GM23338 (cell line): ENCODE results near the gene GRM5. TPM values are rescaled to one million over a fixed set of nuclear protein-coding genes. Genes with fewer than 3 reads are reported as not detected.
"Not testable (repeated sequence)": the region's sequence is repeated elsewhere in the genome, so short reads cannot be mapped to it uniquely, and the experiment has no call there.

Source experiments
- ATAC-seq: fragments of 200-7000 bp; cut with Tn5 transposase; 3 replicates; pipeline ENCODE4 v1.9.1; 2020
- DNase-seq: peaks from one replicate; pipeline ENCODE4 v3.0.0-alpha.2; 2015; ENCODE audit warnings: low spot score
- H2AFZ ChIP-seq: fragments of 200-600 bp; sonication (generic); 2 replicates; pipeline ENCODE4 v1.8.0; 2016; ENCODE audit warnings: antibody characterized with exemption, mild to moderate bottlenecking, moderate library complexity
- H3F3A ChIP-seq: fragments of 200-600 bp; sonication (generic); replicated peaks from 2 replicates; pipeline ENCODE4 v1.8.0; 2017; ENCODE audit warnings: antibody characterized with exemption, mixed run types, low read depth
- H3K27ac ChIP-seq: fragments of 200-600 bp; sonication (generic); 2 replicates; pipeline ENCODE4 v1.6.1; 2016; ENCODE audit warnings: low read depth
- H3K27me3 ChIP-seq: fragments of 200-600 bp; sonication (generic); 2 replicates; pipeline ENCODE4 v1.8.0; 2016; ENCODE audit warnings: mild to moderate bottlenecking, mixed run types, moderate library complexity; ENCODE audit not compliant: insufficient read depth
- H3K36me3 ChIP-seq: fragments of 200-600 bp; sonication (generic); 2 replicates; pipeline ENCODE4 v1.8.0; 2016; ENCODE audit warnings: mild to moderate bottlenecking; ENCODE audit not compliant: insufficient read depth
- H3K4me1 ChIP-seq: fragments of 200-600 bp; sonication (generic); 2 replicates; pipeline ENCODE4 v1.8.0; 2016; ENCODE audit warnings: mild to moderate bottlenecking, moderate library complexity; ENCODE audit not compliant: insufficient read depth
- H3K4me2 ChIP-seq: fragments of 200-600 bp; sonication (generic); 2 replicates; pipeline ENCODE4 v1.7.1; 2017; ENCODE audit warnings: mixed run types
- H3K4me3 ChIP-seq: fragments of 200-600 bp; sonication (generic); 2 replicates; pipeline ENCODE4 v1.6.1; 2016; ENCODE audit warnings: mixed run types
- H3K79me2 ChIP-seq: fragments of 200-600 bp; sonication (generic); replicated peaks from 2 replicates; pipeline ENCODE4 v1.8.0; 2017; ENCODE audit warnings: mild to moderate bottlenecking; ENCODE audit not compliant: insufficient read depth
- H3K9me2 ChIP-seq: fragments of 200-600 bp; sonication (generic); 2 replicates; pipeline ENCODE4 v1.8.0; 2017; ENCODE audit not compliant: insufficient read depth
- H4K20me1 ChIP-seq: fragments of 200-600 bp; sonication (generic); replicated peaks from 2 replicates; pipeline ENCODE4 v1.8.0; 2017; ENCODE audit warnings: mild to moderate bottlenecking; ENCODE audit not compliant: insufficient read depth
- H3K27ac Mint-ChIP-seq: 2 replicates; pipeline ENCODE4 v1.8.0; 2020; ENCODE audit warnings: inconsistent platforms, mild to moderate bottlenecking, moderate library complexity, mixed read lengths
- H3K27me3 Mint-ChIP-seq: 3 replicates; pipeline ENCODE4 v1.8.0; 2022; ENCODE audit warnings: low read depth, mild to moderate bottlenecking, moderate library complexity, mixed read lengths, inconsistent platforms; ENCODE audit not compliant: insufficient read depth, poor library complexity
- H3K36me3 Mint-ChIP-seq: 3 replicates; pipeline ENCODE4 v1.8.0; 2021; ENCODE audit warnings: low read depth, mild to moderate bottlenecking, inconsistent platforms, moderate library complexity, mixed read lengths
- H3K4me1 Mint-ChIP-seq: 3 replicates; pipeline ENCODE4 v1.8.0; 2020; ENCODE audit warnings: mild to moderate bottlenecking, inconsistent platforms, mixed read lengths
- H3K4me3 Mint-ChIP-seq: 3 replicates; pipeline ENCODE4 v1.8.0; 2021; ENCODE audit warnings: moderate library complexity, mild to moderate bottlenecking, inconsistent platforms, mixed read lengths
- H3K9me3 Mint-ChIP-seq: 3 replicates; pipeline ENCODE4 v1.8.0; 2020; ENCODE audit warnings: moderate library complexity, mild to moderate bottlenecking, inconsistent platforms, mixed read lengths
- NANOG ChIP-seq: IDR thresholded peaks from 2 replicates; pipeline ENCODE4 v1.6.1; 2016; ENCODE audit warnings: antibody characterized with exemption, borderline replicate concordance
- ZNF114 ChIP-seq: fragments of 250-450 bp; sonication (Bioruptor Pico); IDR thresholded peaks from 2 replicates; pipeline ENCODE4 v1.5.0; 2020; ENCODE audit warnings: mild to moderate bottlenecking, moderate library complexity
- long read RNA-seq: library from polyadenylated mRNA; unstranded; transcript quantifications from one replicate; pipeline ENCODE4 v2.0.0, GENCODE V29; 2020; ENCODE audit not compliant: unreplicated experiment
- polyA plus RNA-seq: library from polyadenylated mRNA; unstranded; fragments of >200 nt; fragmentation: Nextera tagmentation; extraction: Ambion mirVana; gene quantifications from 2 replicates; pipeline ENCODE4 v1.2.1, GENCODE V29; 2016
- total RNA-seq: library from RNA; depleted of rRNA; stranded (reverse); fragments of >200 nt; shearing (Covaris generic); gene quantifications from 2 replicates; pipeline ENCODE4 v1.2.3, GENCODE V29; 2014; rRNA removed
- TF ChIP-seq, protein P1 (sequence below), 2 experiments: fragments of 200-600 bp in 1 of 2; sonication (generic) in 1 of 2; conservative IDR thresholded peaks; 2 replicates each; pipeline versions ENCODE4 v1.5.1 to v1.6.1; 2016 to 2017; ENCODE audit warnings: antibody characterized with exemption in 2 of 2, low read depth in 2 of 2, mild to moderate bottlenecking in 2 of 2, moderate library complexity in 1 of 2

Gene GRM5
- total RNA-seq (0.23 and 0.45 TPM in 2 replicates), polyA plus RNA-seq (0.12 and 0.23 TPM in 2 replicates)
- long read RNA-seq = 0 reads

GRCh38 chr11:89065651-89066201 is at the start of gene GRM5:
TSS of gene GRM5 (minus strand) at chr11:89065982. CDS start at chr11:89047872, 18,110 bp downstream.
- not testable (repeated sequence) for H3K36me3 ChIP-seq, H3K9me2 ChIP-seq, H4K20me1 ChIP-seq, H3K4me1 ChIP-seq, H3K36me3 Mint-ChIP-seq, H3K9me3 Mint-ChIP-seq, H3K79me2 ChIP-seq, H3F3A ChIP-seq, H3K27ac ChIP-seq, H3K27ac Mint-ChIP-seq
- ATAC-seq (peak; percentile 86), DNase-seq (peak; percentile 81)
- peaks cover 30% of the 10 kb centered on the region; the same call in 2 of the 3 replicates for H3K4me1 Mint-ChIP-seq
- TF ChIP-seq ZNF114 (0 out of 2 replicates have a peak, but pooled peaks have one; percentile 26), NANOG (peak; percentile 24; the same call in 1 of the 2 replicates)
- peak within 1 kb of the TSS; percentile 69 for H3K4me3 Mint-ChIP-seq
- Histone ChIP-seq H3K4me3 (peak within 1 kb of the TSS; percentile 59), H2AFZ (peak within 1 kb of the TSS; percentile 78; the same call in 1 of the 2 replicates), H3K4me2 (peak within 1 kb of the TSS; percentile 79), H3K27me3 (peaks cover 67% of the 10 kb centered on the region)
- peaks cover 51% of the 10 kb centered on the region for H3K27me3 Mint-ChIP-seq

- DNase-seq = peak; percentile 29
- H3K9me2 ChIP-seq = not testable (repeated sequence)
These were observed 32.2 kb upstream of the GRM5 start for GRCh38 chr11:89097956-89098355.

GRCh38 chr11:89093806-89094205 is 28.0 kb upstream of the GRM5 start:
- not testable (repeated sequence) for H3K36me3 ChIP-seq, DNase-seq, H3K4me3 Mint-ChIP-seq, H4K20me1 ChIP-seq, H3F3A ChIP-seq, H3K4me2 ChIP-seq, H3K4me1 ChIP-seq, H2AFZ ChIP-seq, H3K27me3 ChIP-seq, H3K27me3 Mint-ChIP-seq, ATAC-seq, H3K79me2 ChIP-seq, H3K36me3 Mint-ChIP-seq, H3K27ac ChIP-seq, H3K4me3 ChIP-seq, H3K4me1 Mint-ChIP-seq, H3K9me2 ChIP-seq, H3K9me3 Mint-ChIP-seq, H3K27ac Mint-ChIP-seq

More at GRCh38 chr11:89097956-89098355, 32.2 kb upstream of the GRM5 start:
- ATAC-seq = peak; percentile 88
- H4K20me1 ChIP-seq, H3K36me3 ChIP-seq, H2AFZ ChIP-seq, H3K27ac ChIP-seq, H3K36me3 Mint-ChIP-seq, H3K27me3 ChIP-seq, H3K27me3 Mint-ChIP-seq, H3K4me3 Mint-ChIP-seq, H3F3A ChIP-seq, H3K9me3 Mint-ChIP-seq, H3K79me2 ChIP-seq, H3K27ac Mint-ChIP-seq, H3K4me3 ChIP-seq, H3K4me2 ChIP-seq, H3K4me1 Mint-ChIP-seq, H3K4me1 ChIP-seq: not testable (repeated sequence)
- TF ChIP-seq, protein P1, sequence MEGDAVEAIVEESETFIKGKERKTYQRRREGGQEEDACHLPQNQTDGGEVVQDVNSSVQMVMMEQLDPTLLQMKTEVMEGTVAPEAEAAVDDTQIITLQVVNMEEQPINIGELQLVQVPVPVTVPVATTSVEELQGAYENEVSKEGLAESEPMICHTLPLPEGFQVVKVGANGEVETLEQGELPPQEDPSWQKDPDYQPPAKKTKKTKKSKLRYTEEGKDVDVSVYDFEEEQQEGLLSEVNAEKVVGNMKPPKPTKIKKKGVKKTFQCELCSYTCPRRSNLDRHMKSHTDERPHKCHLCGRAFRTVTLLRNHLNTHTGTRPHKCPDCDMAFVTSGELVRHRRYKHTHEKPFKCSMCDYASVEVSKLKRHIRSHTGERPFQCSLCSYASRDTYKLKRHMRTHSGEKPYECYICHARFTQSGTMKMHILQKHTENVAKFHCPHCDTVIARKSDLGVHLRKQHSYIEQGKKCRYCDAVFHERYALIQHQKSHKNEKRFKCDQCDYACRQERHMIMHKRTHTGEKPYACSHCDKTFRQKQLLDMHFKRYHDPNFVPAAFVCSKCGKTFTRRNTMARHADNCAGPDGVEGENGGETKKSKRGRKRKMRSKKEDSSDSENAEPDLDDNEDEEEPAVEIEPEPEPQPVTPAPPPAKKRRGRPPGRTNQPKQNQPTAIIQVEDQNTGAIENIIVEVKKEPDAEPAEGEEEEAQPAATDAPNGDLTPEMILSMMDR (conservative IDR thresholded peaks at IDR 0.05; ENCODE audit: low read depth in 2 of 2) = peak; percentile 64 to 71

GRCh38 chr11:89084951-89085350 is 19.2 kb upstream of the GRM5 start:
- H3K9me2 ChIP-seq, H3K36me3 ChIP-seq, H3K36me3 Mint-ChIP-seq, H2AFZ ChIP-seq, H3K27ac Mint-ChIP-seq, H3K4me2 ChIP-seq, H3K4me1 ChIP-seq, H3K4me3 Mint-ChIP-seq, H3K9me3 Mint-ChIP-seq, H3K4me3 ChIP-seq, H3K27ac ChIP-seq, H3K27me3 Mint-ChIP-seq, H3K79me2 ChIP-seq, H3K4me1 Mint-ChIP-seq, H3F3A ChIP-seq, H3K27me3 ChIP-seq, ATAC-seq, H4K20me1 ChIP-seq, DNase-seq: not testable (repeated sequence)

DNA sequence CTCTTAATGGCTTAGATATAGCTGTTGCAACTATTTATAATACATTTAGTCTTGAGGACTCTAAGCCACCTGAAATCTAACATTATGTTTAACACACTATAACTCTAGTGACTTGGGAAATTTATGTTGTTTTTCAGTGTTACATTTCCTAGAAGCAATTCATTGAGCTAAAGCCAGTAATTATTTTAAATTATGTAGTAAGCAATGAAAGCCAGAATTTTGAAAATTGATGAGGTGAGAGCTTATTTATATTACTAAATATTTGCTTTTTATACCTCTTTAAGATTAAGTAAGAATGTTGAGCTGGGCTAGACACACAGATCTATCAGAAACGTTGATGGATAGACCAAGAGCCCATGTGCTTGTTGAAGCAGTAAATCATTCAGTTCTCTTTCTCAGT is 5.1 kb upstream of the GRM5 start:
- not testable (repeated sequence) for H3K27ac ChIP-seq, H3K4me3 Mint-ChIP-seq, H3K27ac Mint-ChIP-seq, DNase-seq, ATAC-seq, H3F3A ChIP-seq, H3K4me2 ChIP-seq, H3K4me1 ChIP-seq, H3K9me3 Mint-ChIP-seq, H3K36me3 ChIP-seq, H3K4me1 Mint-ChIP-seq, H3K36me3 Mint-ChIP-seq, H3K4me3 ChIP-seq, H3K9me2 ChIP-seq, H4K20me1 ChIP-seq, H2AFZ ChIP-seq, H3K79me2 ChIP-seq
- H3K27me3 Mint-ChIP-seq = peaks cover 11% of the 10 kb centered on the region
- H3K27me3 ChIP-seq = peaks cover 21% of the 10 kb centered on the region
